DOHH2 (cell line): Measurements from ENCODE around the gene PDILT.

Experiments
- H3F3A ChIP-seq: fragments of 200-600 bp; sonication (generic), shearing (Covaris generic); 2 replicates; pipeline ENCODE4 v1.6.0; 2016; ENCODE audit warnings: antibody characterized with exemption, mild to moderate bottlenecking; ENCODE audit not compliant: control insufficient read depth, insufficient read depth
- H3K27ac ChIP-seq: fragments of 200-600 bp; sonication (generic); 2 replicates; pipeline ENCODE4 v1.5.1; 2014; ENCODE audit warnings: low read depth, mild to moderate bottlenecking, low read length, moderate library complexity
- H3K27me3 ChIP-seq: fragments of 200-600 bp; sonication (generic); 2 replicates; pipeline ENCODE4 v1.6.1; 2014; ENCODE audit warnings: mild to moderate bottlenecking, low read length, mixed read lengths; ENCODE audit not compliant: control insufficient read depth
- H3K36me3 ChIP-seq: fragments of 200-600 bp; sonication (generic); 2 replicates; pipeline ENCODE4 v1.6.1; 2014; ENCODE audit warnings: mild to moderate bottlenecking, low read length, moderate library complexity, mixed read lengths; ENCODE audit not compliant: control insufficient read depth
- H3K4me1 ChIP-seq: fragments of 200-600 bp; sonication (generic); 2 replicates; pipeline ENCODE4 v1.6.1; 2014; ENCODE audit warnings: mild to moderate bottlenecking, low read length, mixed read lengths; ENCODE audit not compliant: control insufficient read depth
- H3K4me2 ChIP-seq: fragments of 200-600 bp; sonication (generic); 2 replicates; pipeline ENCODE4 v1.6.0; 2014; ENCODE audit warnings: mild to moderate bottlenecking, low read length, moderate library complexity
- H3K4me3 ChIP-seq: fragments of 200-600 bp; sonication (generic); 2 replicates; pipeline ENCODE4 v1.5.1; 2014; ENCODE audit warnings: mild to moderate bottlenecking, low read length, mixed read lengths
- H3K79me2 ChIP-seq: fragments of 200-600 bp; sonication (generic); 2 replicates; pipeline ENCODE4 v1.6.1; 2014; ENCODE audit warnings: mild to moderate bottlenecking, low read length, mixed read lengths; ENCODE audit not compliant: control insufficient read depth
- H3K9me2 ChIP-seq: fragments of 200-600 bp; sonication (generic); replicated peaks from 2 replicates; pipeline ENCODE4 v1.6.1; 2014; ENCODE audit warnings: mild to moderate bottlenecking, low read length, mixed read lengths; ENCODE audit not compliant: control insufficient read depth
- H3K9me3 ChIP-seq: fragments of 200-600 bp; sonication (generic); 2 replicates; pipeline ENCODE4 v1.6.1; 2014; ENCODE audit warnings: antibody characterized with exemption, low read length, mixed read lengths; ENCODE audit not compliant: control insufficient read depth, insufficient read depth
- H4K20me1 ChIP-seq: fragments of 200-600 bp; sonication (generic); 2 replicates; pipeline ENCODE4 v1.6.0; 2014; ENCODE audit warnings: low read depth, mild to moderate bottlenecking, antibody characterized with exemption, low read length, moderate library complexity; ENCODE audit not compliant: control insufficient read depth, insufficient read depth
- EZH2phosphoT487 ChIP-seq: fragments of 200-600 bp; sonication (generic); IDR thresholded peaks from 2 replicates; pipeline ENCODE4 v1.6.1; 2017; ENCODE audit warnings: borderline replicate concordance, mild to moderate bottlenecking, antibody characterized with exemption, low read length, moderate library complexity, mixed read lengths
- TF ChIP-seq, protein P1 (sequence below): fragments of 200-600 bp; sonication (generic); IDR thresholded peaks from one replicate; pipeline ENCODE4 v1.5.1; 2014; ENCODE audit warnings: antibody characterized with exemption, mild to moderate bottlenecking, low read depth, low read length; ENCODE audit not compliant: poor library complexity, severe bottlenecking

The PDILT gene

DNA sequence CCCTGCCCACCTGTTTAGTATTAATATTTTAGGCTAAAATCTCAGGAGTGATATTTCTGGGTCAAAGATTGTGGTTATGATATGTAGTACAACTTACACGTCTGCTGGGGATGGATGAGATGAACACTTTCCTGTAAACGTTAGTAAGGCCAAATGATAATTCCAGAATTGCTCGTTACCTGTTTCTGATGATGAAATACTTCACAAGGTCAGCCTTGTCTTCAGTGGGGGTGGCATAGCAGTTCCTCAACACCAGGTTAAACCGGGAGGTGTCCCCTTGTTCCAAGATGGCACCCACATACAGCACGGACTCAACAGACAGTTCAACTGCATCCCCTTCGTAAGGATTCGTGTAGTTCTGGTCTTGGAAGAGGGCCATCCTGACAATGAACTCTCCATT lies 86.5 kb downstream of the PDILT start:
- H3K4me2 ChIP-seq = no peak overlapping the region
- no peaks in the 10 kb centered on the region for H3K36me3 ChIP-seq
- TF ChIP-seq, protein P1, sequence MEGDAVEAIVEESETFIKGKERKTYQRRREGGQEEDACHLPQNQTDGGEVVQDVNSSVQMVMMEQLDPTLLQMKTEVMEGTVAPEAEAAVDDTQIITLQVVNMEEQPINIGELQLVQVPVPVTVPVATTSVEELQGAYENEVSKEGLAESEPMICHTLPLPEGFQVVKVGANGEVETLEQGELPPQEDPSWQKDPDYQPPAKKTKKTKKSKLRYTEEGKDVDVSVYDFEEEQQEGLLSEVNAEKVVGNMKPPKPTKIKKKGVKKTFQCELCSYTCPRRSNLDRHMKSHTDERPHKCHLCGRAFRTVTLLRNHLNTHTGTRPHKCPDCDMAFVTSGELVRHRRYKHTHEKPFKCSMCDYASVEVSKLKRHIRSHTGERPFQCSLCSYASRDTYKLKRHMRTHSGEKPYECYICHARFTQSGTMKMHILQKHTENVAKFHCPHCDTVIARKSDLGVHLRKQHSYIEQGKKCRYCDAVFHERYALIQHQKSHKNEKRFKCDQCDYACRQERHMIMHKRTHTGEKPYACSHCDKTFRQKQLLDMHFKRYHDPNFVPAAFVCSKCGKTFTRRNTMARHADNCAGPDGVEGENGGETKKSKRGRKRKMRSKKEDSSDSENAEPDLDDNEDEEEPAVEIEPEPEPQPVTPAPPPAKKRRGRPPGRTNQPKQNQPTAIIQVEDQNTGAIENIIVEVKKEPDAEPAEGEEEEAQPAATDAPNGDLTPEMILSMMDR = no peak
- TF ChIP-seq EZH2phosphoT487 = no peak
- no peaks in the 10 kb centered on the region for H4K20me1 ChIP-seq
- H3F3A ChIP-seq = no peaks in the 10 kb centered on the region
- no peaks in the 10 kb centered on the region for H3K27me3 ChIP-seq
- H3K27ac ChIP-seq = no peak overlapping the region
- no peaks in the 10 kb centered on the region for H3K9me3 ChIP-seq
- no peaks in the 10 kb centered on the region for H3K79me2 ChIP-seq
- no peak overlapping the region for H3K4me3 ChIP-seq
- no peaks in the 10 kb centered on the region for H3K9me2 ChIP-seq
- no peaks in the 10 kb centered on the region for H3K4me1 ChIP-seq

DNA sequence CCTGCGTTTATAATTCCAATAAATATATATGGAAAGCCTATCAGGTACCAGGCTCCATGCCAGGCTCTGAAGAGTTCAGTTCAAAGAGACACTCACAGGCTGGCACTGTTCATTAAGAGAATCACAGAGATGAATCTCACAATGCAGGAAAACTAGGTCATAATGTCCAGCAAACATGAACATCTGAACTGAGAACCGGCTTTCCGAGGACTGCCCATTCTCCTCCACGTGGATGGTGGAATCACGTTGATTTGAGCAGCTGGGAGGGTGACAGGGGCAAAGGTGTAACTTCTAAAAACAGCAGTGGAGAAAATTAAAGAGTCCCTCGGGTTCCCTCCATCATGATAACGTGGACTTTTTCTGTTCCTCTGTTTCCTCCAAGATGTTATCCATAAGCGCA lies 87.4 kb downstream of the PDILT start:
- no peaks in the 10 kb centered on the region for H3K4me1 ChIP-seq
- no peaks in the 10 kb centered on the region for H3F3A ChIP-seq
- H3K36me3 ChIP-seq = no peaks in the 10 kb centered on the region
- TF ChIP-seq, protein P1 = no peak
- TF ChIP-seq EZH2phosphoT487 = no peak
- no peaks in the 10 kb centered on the region for H3K9me3 ChIP-seq
- H3K9me2 ChIP-seq = no peaks in the 10 kb centered on the region
- no peak overlapping the region for H3K4me2 ChIP-seq
- no peak overlapping the region for H3K27ac ChIP-seq
- H3K4me3 ChIP-seq = no peak overlapping the region
- H3K27me3 ChIP-seq = no peaks in the 10 kb centered on the region
- H4K20me1 ChIP-seq = no peaks in the 10 kb centered on the region
- no peaks in the 10 kb centered on the region for H3K79me2 ChIP-seq

DNA sequence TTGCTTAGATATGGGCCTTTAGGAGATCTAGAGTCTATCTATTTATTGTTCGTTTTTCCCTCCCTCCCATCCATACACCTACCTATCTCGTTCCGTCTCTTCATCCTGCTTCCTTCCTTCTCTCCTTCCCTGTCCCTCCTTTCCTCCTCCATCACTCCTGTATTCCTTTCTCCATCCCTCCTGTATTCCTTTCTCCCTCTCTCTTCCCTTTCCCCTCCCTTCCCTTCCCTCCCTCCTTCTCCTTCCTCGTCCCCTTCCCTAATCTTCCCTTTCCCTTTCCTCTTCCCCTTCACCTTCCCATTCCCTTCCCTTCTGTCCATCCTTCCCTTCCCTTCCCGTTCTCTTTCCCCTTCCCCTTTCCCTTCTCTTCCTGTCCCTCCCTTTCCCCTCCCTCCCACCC lies 87.8 kb downstream of the PDILT start:
- H3F3A ChIP-seq = no peaks in the 10 kb centered on the region
- no peaks in the 10 kb centered on the region for H3K27me3 ChIP-seq
- H3K9me3 ChIP-seq = no peaks in the 10 kb centered on the region
- H3K4me3 ChIP-seq = no peak overlapping the region
- no peaks in the 10 kb centered on the region for H3K79me2 ChIP-seq
- H4K20me1 ChIP-seq = no peaks in the 10 kb centered on the region
- H3K4me2 ChIP-seq = no peak overlapping the region
- H3K9me2 ChIP-seq = no peaks in the 10 kb centered on the region
- no peak overlapping the region for H3K27ac ChIP-seq
- no peaks in the 10 kb centered on the region for H3K36me3 ChIP-seq
- TF ChIP-seq EZH2phosphoT487 = no peak
- TF ChIP-seq, protein P1 = no peak
- H3K4me1 ChIP-seq = no peaks in the 10 kb centered on the region

DNA sequence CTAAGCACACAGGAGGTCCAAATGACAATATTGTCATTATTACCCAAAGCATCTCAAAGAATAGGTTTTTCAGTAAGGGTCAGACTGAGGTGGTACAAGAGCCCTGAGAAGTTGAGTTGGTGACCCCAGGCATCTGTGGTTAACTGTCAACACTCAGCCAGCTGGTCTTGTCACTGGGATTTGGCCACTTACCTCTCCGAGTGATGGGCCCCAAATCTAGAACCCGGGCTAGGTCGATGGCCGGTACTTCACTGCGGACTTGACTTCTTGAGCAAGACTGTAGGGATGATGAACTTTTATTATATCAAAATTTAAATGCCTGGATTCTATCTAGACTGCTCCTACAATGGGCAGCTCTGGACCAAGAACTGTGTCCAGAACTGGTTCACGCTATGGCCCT lies 88.8 kb downstream of the PDILT start:
- no peaks in the 10 kb centered on the region for H3F3A ChIP-seq
- no peak overlapping the region for H3K27ac ChIP-seq
- no peaks in the 10 kb centered on the region for H3K79me2 ChIP-seq
- TF ChIP-seq EZH2phosphoT487 = no peak
- TF ChIP-seq, protein P1 = no peak
- no peaks in the 10 kb centered on the region for H4K20me1 ChIP-seq
- no peak overlapping the region for H3K4me2 ChIP-seq
- no peaks in the 10 kb centered on the region for H3K9me2 ChIP-seq
- H3K4me1 ChIP-seq = no peaks in the 10 kb centered on the region
- H3K36me3 ChIP-seq = no peaks in the 10 kb centered on the region
- H3K27me3 ChIP-seq = no peaks in the 10 kb centered on the region
- H3K4me3 ChIP-seq = no peak overlapping the region
- H3K9me3 ChIP-seq = no peaks in the 10 kb centered on the region
